ENCODE results near the gene BACH1.

DNA sequence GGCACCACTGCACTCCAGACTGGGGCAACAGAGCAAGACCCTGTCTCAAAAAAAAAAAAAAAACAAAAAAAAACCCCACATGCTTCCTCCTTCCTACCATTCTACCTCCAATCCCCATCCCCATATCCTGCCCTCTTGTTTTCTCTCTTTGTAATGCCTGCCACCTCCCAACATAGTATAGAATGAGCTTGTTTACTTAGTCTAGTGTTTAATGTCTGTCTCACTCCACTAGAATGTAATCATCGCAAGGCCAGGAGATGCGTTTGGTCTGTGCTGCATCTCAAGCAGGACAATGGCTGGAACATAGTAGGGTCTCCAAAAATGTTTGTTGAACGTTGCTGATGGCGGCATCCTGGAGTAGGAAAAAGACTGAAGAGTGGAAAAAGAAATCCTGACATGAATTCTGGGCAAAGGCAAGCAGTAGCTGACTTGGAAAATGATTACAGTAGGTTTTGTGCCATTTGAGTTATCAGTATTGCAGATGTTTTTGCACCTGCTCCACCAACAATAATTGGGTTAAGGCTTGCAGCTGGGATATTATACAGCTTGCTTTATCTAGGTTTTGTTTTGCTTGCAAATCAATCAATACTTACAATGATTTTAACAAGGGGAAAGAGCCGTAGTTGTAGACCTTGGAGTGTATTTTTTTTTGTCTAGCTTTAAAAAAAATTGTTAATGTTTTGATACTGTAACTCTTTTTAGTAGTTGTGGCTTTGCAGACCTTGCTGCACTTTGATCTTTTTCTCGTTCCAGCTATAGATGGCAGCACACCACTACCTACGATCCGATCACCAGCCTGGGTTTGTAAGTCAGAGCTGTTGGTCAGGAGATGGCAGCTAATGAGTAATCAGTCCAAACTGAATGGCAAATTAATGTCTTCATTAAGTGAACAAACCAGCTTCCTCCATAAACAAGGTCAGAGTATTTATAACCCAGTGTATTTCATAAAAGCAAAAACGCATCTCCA, 62.4 kb downstream of the BACH1 start:
- no peak for TF ChIP-seq CTCF (IDR thresholded peaks at IDR 0.05)
- no peak for TF ChIP-seq EZH2 (IDR thresholded peaks at IDR 0.05; ENCODE audit: borderline replicate concordance, insufficient read depth, low read depth, low read length, poor library complexity, severe bottlenecking)

Data from B cell (primary cell).